HFFc6 (cell line): ENCODE data around the gene HOXB7. TPM values are rescaled to one million over a fixed set of nuclear protein-coding genes. Genes with fewer than 3 reads are reported as not detected.

Source experiments
- DNase-seq: peaks from one replicate; pipeline ENCODE4 v3.0.0-alpha.2; 2018
- H3K27ac Mint-ChIP-seq: 2 replicates; pipeline ENCODE4 v1.8.0; 2020; ENCODE audit warnings: mild to moderate bottlenecking, mixed read lengths
- H3K27me3 Mint-ChIP-seq: 2 replicates; pipeline ENCODE4 v1.8.0; 2021; ENCODE audit warnings: mild to moderate bottlenecking, moderate library complexity, mixed read lengths; ENCODE audit not compliant: insufficient read depth
- H3K36me3 Mint-ChIP-seq: 2 replicates; pipeline ENCODE4 v1.8.0; 2021; ENCODE audit warnings: low read depth, mixed read lengths
- H3K4me1 Mint-ChIP-seq: 2 replicates; pipeline ENCODE4 v1.8.0; 2020; ENCODE audit warnings: low read depth, mixed read lengths
- H3K4me3 Mint-ChIP-seq: 2 replicates; pipeline ENCODE4 v1.8.0; 2020; ENCODE audit warnings: mild to moderate bottlenecking, moderate library complexity, mixed read lengths
- H3K9me3 Mint-ChIP-seq: 2 replicates; pipeline ENCODE4 v1.8.0; 2020; ENCODE audit warnings: mild to moderate bottlenecking, mixed read lengths
- long read RNA-seq: library from polyadenylated mRNA; unstranded; transcript quantifications from one replicate; pipeline ENCODE4 v2.0.0, GENCODE V29; 2019
- total RNA-seq, 6 experiments: library from RNA; stranded (reverse); fragmentation: NEBNext Ultra II Directional; extraction: Animal tissue kit (Norgen Biotek cat#: 25700); gene quantifications; 2 replicates in 1 of 6; 3 replicates in 5 of 6; pipeline ENCODE4 v1.2.3, GENCODE V29; 2021
- TF ChIP-seq, protein P1 (sequence below): fragments of 200-600 bp; sonication (generic); IDR thresholded peaks from 2 replicates; pipeline ENCODE4 v1.5.0; 2021; ENCODE audit warnings: antibody characterized with exemption, mild to moderate bottlenecking

Gene HOXB7
- total RNA-seq: not detected
- long read RNA-seq: 0 reads

DNA sequence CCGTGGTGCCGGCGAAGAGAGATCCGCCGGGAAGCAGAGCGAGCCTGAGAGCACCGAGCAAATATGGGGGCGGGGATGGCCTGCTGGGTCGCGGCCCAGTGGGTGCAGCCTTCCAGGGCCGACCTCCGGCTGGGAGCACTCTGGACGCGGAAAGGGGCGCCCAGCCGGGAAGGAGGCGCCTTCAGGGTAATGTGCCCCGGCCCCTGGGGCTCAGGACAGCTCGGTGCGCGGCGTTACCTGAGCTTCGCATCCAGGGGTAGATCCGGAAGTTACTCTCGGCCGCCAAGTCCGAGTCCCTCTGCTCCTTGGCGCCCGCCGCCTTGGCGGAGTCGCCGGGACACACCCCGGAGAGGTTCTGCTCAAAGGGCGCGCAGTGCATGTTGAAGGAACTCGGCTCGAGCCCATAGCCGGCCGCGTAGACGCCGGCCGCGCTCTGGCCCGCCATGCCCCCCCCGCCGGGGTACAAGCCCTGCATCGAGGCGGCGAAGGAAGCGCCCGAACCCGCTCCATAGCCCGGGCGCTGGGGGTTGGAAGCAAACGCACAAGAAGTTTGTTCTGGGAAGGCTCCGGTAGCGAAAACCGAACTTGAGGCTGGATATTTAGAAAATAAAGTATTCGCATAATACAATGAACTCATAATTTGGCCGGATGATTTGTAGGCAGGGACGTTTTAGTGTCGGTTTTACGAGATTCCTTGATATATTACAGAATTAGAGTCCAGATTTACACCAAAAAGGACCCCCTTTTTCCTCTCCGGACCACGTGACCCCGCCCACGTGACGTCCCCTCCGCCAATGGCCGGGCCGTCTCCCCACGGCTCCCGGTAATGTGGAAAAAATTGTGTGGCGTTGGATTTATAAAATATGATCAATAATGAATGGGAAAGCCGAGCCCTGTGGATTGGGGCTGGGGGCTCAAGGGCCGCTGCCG is at the start of gene HOXB7:
Gene HOXB7 (minus strand): TSS at position 736 of the 930 bp plus-strand sequence. CDS start 99 bp downstream, at position 637.
- DNase-seq: no peak
- Mint-ChIP-seq H3K27ac (no peak within 1 kb of the TSS), H3K27me3 (peaks cover 79% of the 10 kb centered on the region)

DNA sequence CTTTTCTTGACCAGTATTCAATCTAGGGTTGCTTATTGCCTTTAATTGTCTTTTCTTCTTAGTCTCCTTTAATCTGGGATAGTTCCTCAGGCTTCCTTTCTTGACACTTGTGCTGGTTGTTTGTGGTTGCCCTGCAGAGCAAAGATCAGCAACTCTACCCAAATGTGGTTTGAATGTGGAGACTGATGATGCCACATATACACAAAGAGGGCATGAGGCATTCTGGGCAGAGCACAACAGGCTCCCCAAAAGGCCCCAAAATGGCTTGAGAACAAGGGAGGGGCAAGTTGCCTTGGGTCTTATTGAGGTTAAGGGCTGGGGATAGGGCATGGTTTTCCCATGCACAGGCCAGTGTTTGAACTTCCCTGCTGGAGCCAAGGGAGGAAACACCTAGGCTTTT is 45.1 kb upstream of the HOXB7 start:
- H3K27ac Mint-ChIP-seq: no peak overlapping the region

More for the DNA sequence above, at the start of gene HOXB7:
- Mint-ChIP-seq H3K9me3 (no peaks in the 10 kb centered on the region), H3K36me3 (no peaks in the 10 kb centered on the region), H3K4me1 (peaks cover 11% of the 10 kb centered on the region), H3K4me3 (peak within 1 kb of the TSS; percentile 59; the same call in 1 of the 2 replicates)
- TF ChIP-seq, protein P1, sequence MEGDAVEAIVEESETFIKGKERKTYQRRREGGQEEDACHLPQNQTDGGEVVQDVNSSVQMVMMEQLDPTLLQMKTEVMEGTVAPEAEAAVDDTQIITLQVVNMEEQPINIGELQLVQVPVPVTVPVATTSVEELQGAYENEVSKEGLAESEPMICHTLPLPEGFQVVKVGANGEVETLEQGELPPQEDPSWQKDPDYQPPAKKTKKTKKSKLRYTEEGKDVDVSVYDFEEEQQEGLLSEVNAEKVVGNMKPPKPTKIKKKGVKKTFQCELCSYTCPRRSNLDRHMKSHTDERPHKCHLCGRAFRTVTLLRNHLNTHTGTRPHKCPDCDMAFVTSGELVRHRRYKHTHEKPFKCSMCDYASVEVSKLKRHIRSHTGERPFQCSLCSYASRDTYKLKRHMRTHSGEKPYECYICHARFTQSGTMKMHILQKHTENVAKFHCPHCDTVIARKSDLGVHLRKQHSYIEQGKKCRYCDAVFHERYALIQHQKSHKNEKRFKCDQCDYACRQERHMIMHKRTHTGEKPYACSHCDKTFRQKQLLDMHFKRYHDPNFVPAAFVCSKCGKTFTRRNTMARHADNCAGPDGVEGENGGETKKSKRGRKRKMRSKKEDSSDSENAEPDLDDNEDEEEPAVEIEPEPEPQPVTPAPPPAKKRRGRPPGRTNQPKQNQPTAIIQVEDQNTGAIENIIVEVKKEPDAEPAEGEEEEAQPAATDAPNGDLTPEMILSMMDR: no peak

DNA sequence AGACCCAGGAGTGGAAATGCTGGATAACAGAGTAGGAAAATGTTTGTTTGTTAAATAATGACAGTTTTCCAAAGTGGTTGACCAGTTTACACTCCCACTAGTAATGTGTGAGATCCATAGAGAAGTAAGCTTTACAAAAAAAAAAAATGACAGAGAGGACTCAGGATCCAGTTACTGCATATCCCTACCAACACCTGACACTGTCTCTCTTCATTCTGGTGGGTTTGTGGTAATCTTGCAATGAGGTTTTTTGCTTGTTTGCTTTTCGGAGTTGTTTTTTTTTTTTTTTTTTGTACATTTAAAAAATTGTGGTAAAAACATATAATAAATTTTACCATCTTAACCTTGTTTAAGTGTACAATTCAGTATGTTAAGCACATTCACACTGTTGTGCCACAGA is 38.9 kb upstream of the HOXB7 start:
- Mint-ChIP-seq H3K27me3 (peaks cover 49% of the 10 kb centered on the region), H3K4me3 (no peak overlapping the region)
- DNase-seq: no peak

More for the DNA sequence above, 45.1 kb upstream of the HOXB7 start:
- no peaks in the 10 kb centered on the region for H3K9me3 Mint-ChIP-seq
- peaks cover 35% of the 10 kb centered on the region for H3K27me3 Mint-ChIP-seq
- no peaks in the 10 kb centered on the region for H3K4me1 Mint-ChIP-seq
- no peak overlapping the region for H3K4me3 Mint-ChIP-seq
- no peak for DNase-seq
- TF ChIP-seq, protein P1: no peak
- H3K36me3 Mint-ChIP-seq: no peaks in the 10 kb centered on the region

DNA sequence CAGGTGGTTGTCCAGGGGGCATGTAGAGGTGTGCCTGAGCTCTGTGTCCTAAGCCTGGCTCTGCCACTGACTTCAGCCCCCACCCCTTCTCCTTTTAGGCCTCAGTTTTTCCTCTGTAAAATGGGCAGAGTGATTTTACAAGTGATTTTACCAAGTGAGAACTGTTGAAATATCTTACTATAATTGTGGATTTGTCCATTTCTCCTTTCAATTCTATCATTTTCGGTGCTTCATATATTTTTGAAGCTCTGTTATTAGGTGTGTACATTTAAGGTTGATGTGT is 37.1 kb upstream of the HOXB7 start:
- Mint-ChIP-seq H3K4me3 (no peak overlapping the region), H3K4me1 (peaks cover 6% of the 10 kb centered on the region; the same call in 1 of the 2 replicates), H3K36me3 (no peaks in the 10 kb centered on the region), H3K27me3 (peaks cover 67% of the 10 kb centered on the region), H3K27ac (no peak overlapping the region), H3K9me3 (no peaks in the 10 kb centered on the region)
- TF ChIP-seq, protein P1: no peak
- no peak for DNase-seq

More for the DNA sequence above, 38.9 kb upstream of the HOXB7 start:
- H3K4me1 Mint-ChIP-seq: peaks cover 6% of the 10 kb centered on the region; the same call in 1 of the 2 replicates
- TF ChIP-seq, protein P1: no peak
- H3K9me3 Mint-ChIP-seq: no peaks in the 10 kb centered on the region
- no peaks in the 10 kb centered on the region for H3K36me3 Mint-ChIP-seq
- no peak overlapping the region for H3K27ac Mint-ChIP-seq

DNA sequence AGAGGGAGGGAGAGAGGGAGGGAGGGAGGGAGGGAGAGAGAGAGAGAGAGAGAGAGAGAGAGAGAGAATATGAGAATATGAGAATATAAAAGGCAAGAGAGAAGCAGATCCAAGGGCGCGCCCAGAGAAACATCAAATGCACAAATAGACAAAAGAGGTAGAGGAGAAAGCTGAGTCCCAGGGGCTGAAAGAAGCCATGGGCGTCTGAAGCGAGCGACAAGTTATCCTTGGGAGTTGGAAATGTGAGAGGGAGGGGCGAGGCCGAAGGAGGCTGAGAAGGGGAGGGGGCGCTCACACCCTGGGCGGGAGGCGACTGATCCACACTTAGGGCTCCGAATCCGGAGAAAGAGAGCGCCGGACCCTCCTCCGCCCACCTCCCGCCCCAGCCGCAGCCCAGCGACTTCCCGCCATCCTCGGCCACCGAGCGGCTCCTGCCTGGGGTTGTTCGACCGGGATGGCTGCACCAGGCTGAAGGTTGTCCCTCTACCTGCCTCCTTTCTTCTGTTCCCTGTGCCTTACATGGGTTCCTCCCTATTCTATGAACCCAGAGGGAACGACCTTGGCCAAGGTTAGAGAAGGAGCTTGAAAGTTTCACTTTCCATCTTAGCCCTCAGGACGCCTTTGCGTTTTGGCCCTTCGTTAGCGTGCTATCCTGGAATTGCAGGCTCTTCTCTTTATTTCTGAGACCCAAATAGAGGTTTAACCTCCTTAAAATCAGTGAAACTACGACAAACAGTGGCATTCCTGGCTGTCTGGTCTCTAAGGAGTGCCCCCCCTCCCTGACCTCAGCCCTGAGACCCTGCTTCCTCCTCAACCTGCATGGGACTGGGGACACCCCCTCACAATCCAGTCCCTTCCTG is 36.5 kb upstream of the HOXB7 start:
- H3K4me1 Mint-ChIP-seq: peaks cover 6% of the 10 kb centered on the region; the same call in 1 of the 2 replicates
- H3K27me3 Mint-ChIP-seq: peaks cover 70% of the 10 kb centered on the region
- no peaks in the 10 kb centered on the region for H3K9me3 Mint-ChIP-seq
- TF ChIP-seq, protein P1: no peak
- no peak for DNase-seq
- no peak overlapping the region for H3K27ac Mint-ChIP-seq
- H3K4me3 Mint-ChIP-seq: peak overlapping the region; percentile 71; the same call in 1 of the 2 replicates
- no peaks in the 10 kb centered on the region for H3K36me3 Mint-ChIP-seq
